HepG2 (cell line): ENCODE data around the gene TMEM139. TPM values are rescaled to one million over a fixed set of nuclear protein-coding genes. Genes with fewer than 3 reads are reported as not detected.

Source experiments
- ATF1 ChIP-seq: IDR thresholded peaks from 2 replicates; pipeline ENCODE4 v1.6.1; 2016; ENCODE audit warnings: mild to moderate bottlenecking, control low read depth
- GLI4 ChIP-seq: sonication (generic); formaldehyde crosslinking; IDR thresholded peaks from 2 replicates; pipeline ENCODE4 v1.5.1; 2020; ENCODE audit warnings: missing genetic modification reagents, mild to moderate bottlenecking, moderate library complexity, borderline replicate concordance
- HCFC1 ChIP-seq: fragments of 150-350 bp; IDR thresholded peaks from 2 replicates; pipeline ENCODE4 v1.6.1; 2014; ENCODE audit warnings: low read depth, low read length
- MAFF ChIP-seq: IDR thresholded peaks from 2 replicates; pipeline ENCODE4 v1.6.1; 2011; ENCODE audit warnings: low read depth, low read length, improper control_type of control experiment
- MXD4 ChIP-seq: IDR thresholded peaks from 2 replicates; pipeline ENCODE4 v1.6.1; 2016; ENCODE audit warnings: mild to moderate bottlenecking, missing biosample characterization, missing genetic modification reagents
- NR3C1 ChIP-seq: sonication (generic); formaldehyde crosslinking; IDR thresholded peaks from 2 replicates; pipeline ENCODE4 v1.4.0; 2020; ENCODE audit warnings: missing genetic modification reagents
- SMAD3 ChIP-seq: sonication (generic); formaldehyde crosslinking; IDR thresholded peaks from 2 replicates; pipeline ENCODE4 v1.4.0; 2020; ENCODE audit warnings: missing genetic modification reagents
- U2AF1 ChIP-seq: fragments of 200-400 bp; formaldehyde crosslinking; optimal IDR thresholded peaks from 2 replicates; pipeline ENCODE3; 2017; ENCODE audit warnings: mild to moderate bottlenecking, low read depth, low read length
- ZBTB3 ChIP-seq: sonication (generic); formaldehyde crosslinking; IDR thresholded peaks from 2 replicates; pipeline ENCODE4 v1.4.0; 2020; ENCODE audit warnings: low read depth, mild to moderate bottlenecking, moderate library complexity, missing genetic modification reagents, borderline replicate concordance
- ZNF235 ChIP-seq: sonication (generic); formaldehyde crosslinking; IDR thresholded peaks from 2 replicates; pipeline ENCODE4 v1.8.1; 2023; ENCODE audit warnings: mild to moderate bottlenecking, missing genetic modification reagents, borderline replicate concordance
- ZNF260 ChIP-seq: sonication (generic); formaldehyde crosslinking; IDR thresholded peaks from 2 replicates; pipeline ENCODE4 v1.4.0; 2020; ENCODE audit warnings: missing genetic modification reagents, low read depth, mild to moderate bottlenecking, borderline replicate concordance
- ZNF550 ChIP-seq: sonication (generic); formaldehyde crosslinking; IDR thresholded peaks from 2 replicates; pipeline ENCODE4 v1.4.0; 2020; ENCODE audit warnings: mild to moderate bottlenecking, missing genetic modification reagents, borderline replicate concordance
- polyA plus RNA-seq, 8 experiments: library from polyadenylated mRNA; depleted of rRNA in 3 of 8; stranded (reverse) in 7 of 8; unstranded in 1 of 8; fragments of >200 nt; fragmentation: Illumina TruSeq in 4 of 8; extraction: Trizol in 4 of 8; gene quantifications; 2 replicates each; pipeline versions ENCODE4 v1.2.1 to v1.2.3, GENCODE V29; 2011 to 2016; ENCODE audit warnings: low read depth in 4 of 8, missing spikeins in 1 of 8, mixed read lengths in 1 of 8; ENCODE audit not compliant: insufficient read depth in 1 of 8
- total RNA-seq, 5 experiments: library from RNA; depleted of rRNA; stranded (reverse); fragments of >200 nt; fragmentation: Illumina TruSeq; extraction: Trizol; gene quantifications; 2 replicates each; pipeline ENCODE4 v1.2.3, GENCODE V29; 2016; ENCODE audit warnings: low read depth in 1 of 5
- TF ChIP-seq, protein P1 (sequence below): sonication (generic); formaldehyde crosslinking; IDR thresholded peaks from 2 replicates; pipeline ENCODE4 v1.5.0; 2020; ENCODE audit warnings: mild to moderate bottlenecking, missing genetic modification reagents, borderline replicate concordance
- TF ChIP-seq, protein P2 (sequence below): sonication (generic); formaldehyde crosslinking; IDR thresholded peaks from 2 replicates; pipeline ENCODE4 v1.4.0; 2020; ENCODE audit warnings: low read depth, mild to moderate bottlenecking, missing genetic modification reagents
- TF ChIP-seq, protein P3 (sequence below): sonication (generic); formaldehyde crosslinking; IDR thresholded peaks from 2 replicates; pipeline ENCODE4 v1.5.0; 2020; ENCODE audit warnings: mild to moderate bottlenecking, missing genetic modification reagents

Gene TMEM139
- total and polyA plus RNA-seq, 2 of the 13 experiments (the other 11 are each of a cell fraction or from before 2014, with no cell fraction given) = 7.9 to 14.0 TPM

DNA sequence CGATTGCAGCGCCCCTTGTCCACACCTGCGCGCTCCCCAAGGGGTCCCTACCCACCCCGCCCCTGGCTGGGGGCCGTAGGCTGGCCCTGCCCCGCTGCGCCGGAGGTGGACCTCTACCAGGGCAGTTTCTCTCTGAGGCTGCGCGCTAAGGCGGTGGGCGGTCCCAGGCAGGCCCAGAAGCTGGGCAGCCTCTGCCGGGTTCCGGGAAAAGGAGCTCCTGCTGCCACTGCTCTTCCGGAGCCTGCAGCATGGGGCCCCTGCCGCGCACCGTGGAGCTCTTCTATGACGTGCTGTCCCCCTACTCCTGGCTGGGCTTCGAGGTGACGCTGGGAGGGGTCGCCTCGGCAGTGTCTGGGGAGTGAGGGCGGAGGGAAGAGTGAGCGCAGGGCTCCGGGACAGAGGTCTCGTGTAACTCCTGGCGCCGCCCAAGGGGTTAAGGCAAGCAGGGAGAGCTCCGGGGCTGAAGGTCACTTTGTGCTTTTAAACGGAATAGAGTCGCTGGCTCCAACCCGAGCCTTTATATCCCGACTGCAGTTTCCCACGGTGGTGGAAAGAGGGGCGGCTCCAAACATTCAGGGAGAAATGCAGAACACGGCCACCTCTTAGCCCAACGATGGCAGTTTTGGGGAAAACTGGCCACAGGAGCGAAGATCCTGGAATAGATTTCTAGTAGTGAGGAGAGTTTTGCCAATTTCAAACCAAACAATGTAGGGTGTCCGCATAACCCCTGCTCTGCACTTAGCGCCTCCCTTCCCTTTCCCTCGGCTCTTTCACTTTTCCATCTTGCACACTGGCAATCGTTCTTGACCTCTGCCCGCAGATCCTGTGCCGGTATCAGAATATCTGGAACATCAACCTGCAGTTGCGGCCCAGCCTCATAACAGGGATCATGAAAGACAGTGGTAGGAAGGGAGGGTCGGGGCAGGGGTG, 21.2 kb upstream of the TMEM139 start, which contains the start of gene GSTK1 (continued):
- TF ChIP-seq SMAD3 (CRISPR knock-in tag) = peak; percentile 86; the same call in 1 of the 2 replicates
- peak; percentile 49; the same call in 1 of the 2 replicates for TF ChIP-seq MXD4 (CRISPR knock-in tag)
- no peak for TF ChIP-seq ZNF260 (CRISPR knock-in tag)
- TF ChIP-seq ZNF235 (CRISPR knock-in tag) = no peak
- no peak for TF ChIP-seq HCFC1
- TF ChIP-seq NR3C1 (CRISPR knock-in tag) = no peak
- TF ChIP-seq GLI4 (CRISPR knock-in tag) = no peak
- TF ChIP-seq U2AF1 = peak; percentile 85
- 0 out of 2 replicates have a peak, but pooled peaks have one; percentile 36 for TF ChIP-seq ATF1 (CRISPR knock-in tag)
- TF ChIP-seq, protein P1, sequence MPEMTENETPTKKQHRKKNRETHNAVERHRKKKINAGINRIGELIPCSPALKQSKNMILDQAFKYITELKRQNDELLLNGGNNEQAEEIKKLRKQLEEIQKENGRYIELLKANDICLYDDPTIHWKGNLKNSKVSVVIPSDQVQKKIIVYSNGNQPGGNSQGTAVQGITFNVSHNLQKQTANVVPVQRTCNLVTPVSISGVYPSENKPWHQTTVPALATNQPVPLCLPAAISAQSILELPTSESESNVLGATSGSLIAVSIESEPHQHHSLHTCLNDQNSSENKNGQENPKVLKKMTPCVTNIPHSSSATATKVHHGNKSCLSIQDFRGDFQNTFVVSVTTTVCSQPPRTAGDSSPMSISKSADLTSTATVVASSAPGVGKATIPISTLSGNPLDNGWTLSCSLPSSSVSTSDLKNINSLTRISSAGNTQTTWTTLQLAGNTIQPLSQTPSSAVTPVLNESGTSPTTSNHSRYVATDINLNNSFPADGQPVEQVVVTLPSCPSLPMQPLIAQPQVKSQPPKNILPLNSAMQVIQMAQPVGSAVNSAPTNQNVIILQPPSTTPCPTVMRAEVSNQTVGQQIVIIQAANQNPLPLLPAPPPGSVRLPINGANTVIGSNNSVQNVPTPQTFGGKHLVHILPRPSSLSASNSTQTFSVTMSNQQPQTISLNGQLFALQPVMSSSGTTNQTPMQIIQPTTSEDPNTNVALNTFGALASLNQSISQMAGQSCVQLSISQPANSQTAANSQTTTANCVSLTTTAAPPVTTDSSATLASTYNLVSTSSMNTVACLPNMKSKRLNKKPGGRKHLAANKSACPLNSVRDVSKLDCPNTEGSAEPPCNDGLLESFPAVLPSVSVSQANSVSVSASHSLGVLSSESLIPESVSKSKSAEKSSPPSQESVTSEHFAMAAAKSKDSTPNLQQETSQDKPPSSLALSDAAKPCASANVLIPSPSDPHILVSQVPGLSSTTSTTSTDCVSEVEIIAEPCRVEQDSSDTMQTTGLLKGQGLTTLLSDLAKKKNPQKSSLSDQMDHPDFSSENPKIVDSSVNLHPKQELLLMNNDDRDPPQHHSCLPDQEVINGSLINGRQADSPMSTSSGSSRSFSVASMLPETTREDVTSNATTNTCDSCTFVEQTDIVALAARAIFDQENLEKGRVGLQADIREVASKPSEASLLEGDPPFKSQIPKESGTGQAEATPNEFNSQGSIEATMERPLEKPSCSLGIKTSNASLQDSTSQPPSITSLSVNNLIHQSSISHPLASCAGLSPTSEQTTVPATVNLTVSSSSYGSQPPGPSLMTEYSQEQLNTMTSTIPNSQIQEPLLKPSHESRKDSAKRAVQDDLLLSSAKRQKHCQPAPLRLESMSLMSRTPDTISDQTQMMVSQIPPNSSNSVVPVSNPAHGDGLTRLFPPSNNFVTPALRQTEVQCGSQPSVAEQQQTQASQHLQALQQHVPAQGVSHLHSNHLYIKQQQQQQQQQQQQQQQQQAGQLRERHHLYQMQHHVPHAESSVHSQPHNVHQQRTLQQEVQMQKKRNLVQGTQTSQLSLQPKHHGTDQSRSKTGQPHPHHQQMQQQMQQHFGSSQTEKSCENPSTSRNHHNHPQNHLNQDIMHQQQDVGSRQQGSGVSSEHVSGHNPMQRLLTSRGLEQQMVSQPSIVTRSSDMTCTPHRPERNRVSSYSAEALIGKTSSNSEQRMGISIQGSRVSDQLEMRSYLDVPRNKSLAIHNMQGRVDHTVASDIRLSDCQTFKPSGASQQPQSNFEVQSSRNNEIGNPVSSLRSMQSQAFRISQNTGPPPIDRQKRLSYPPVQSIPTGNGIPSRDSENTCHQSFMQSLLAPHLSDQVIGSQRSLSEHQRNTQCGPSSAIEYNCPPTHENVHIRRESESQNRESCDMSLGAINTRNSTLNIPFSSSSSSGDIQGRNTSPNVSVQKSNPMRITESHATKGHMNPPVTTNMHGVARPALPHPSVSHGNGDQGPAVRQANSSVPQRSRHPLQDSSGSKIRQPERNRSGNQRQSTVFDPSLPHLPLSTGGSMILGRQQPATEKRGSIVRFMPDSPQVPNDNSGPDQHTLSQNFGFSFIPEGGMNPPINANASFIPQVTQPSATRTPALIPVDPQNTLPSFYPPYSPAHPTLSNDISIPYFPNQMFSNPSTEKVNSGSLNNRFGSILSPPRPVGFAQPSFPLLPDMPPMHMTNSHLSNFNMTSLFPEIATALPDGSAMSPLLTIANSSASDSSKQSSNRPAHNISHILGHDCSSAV (CRISPR knock-in tag) = no peak
- TF ChIP-seq ZBTB3 (CRISPR knock-in tag) = peak; percentile 50; the same call in 1 of the 2 replicates
- TF ChIP-seq, protein P2, sequence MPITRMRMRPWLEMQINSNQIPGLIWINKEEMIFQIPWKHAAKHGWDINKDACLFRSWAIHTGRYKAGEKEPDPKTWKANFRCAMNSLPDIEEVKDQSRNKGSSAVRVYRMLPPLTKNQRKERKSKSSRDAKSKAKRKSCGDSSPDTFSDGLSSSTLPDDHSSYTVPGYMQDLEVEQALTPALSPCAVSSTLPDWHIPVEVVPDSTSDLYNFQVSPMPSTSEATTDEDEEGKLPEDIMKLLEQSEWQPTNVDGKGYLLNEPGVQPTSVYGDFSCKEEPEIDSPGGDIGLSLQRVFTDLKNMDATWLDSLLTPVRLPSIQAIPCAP (CRISPR knock-in tag) = 0 out of 2 replicates have a peak, but pooled peaks have one; percentile 78
- TF ChIP-seq, protein P3, sequence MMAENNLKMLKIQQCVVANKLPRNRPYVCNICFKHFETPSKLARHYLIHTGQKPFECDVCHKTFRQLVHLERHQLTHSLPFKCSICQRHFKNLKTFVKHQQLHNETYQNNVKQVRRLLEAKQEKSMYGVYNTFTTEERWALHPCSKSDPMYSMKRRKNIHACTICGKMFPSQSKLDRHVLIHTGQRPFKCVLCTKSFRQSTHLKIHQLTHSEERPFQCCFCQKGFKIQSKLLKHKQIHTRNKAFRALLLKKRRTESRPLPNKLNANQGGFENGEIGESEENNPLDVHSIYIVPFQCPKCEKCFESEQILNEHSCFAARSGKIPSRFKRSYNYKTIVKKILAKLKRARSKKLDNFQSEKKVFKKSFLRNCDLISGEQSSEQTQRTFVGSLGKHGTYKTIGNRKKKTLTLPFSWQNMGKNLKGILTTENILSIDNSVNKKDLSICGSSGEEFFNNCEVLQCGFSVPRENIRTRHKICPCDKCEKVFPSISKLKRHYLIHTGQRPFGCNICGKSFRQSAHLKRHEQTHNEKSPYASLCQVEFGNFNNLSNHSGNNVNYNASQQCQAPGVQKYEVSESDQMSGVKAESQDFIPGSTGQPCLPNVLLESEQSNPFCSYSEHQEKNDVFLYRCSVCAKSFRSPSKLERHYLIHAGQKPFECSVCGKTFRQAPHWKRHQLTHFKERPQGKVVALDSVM (CRISPR knock-in tag) = peak; percentile 38; the same call in 1 of the 2 replicates
- TF ChIP-seq ZNF550 = no peak
- no peak for TF ChIP-seq MAFF
